GM21825 (cell line): Measurements from ENCODE around the gene P2RY2.

Source experiments
- ATAC-seq: cut with Tn5 transposase; IDR thresholded peaks from one replicate; pipeline ENCODE4 v1.9.1; 2021; ENCODE audit warnings: mild to moderate bottlenecking, moderate library complexity; ENCODE audit not compliant: unreplicated experiment

P2RY2 gene

GRCh38 chr11:73281201-73281741 lies 63.2 kb downstream of the P2RY2 start:
- no peak for ATAC-seq

GRCh38 chr11:73281796-73282660 lies 63.9 kb downstream of the P2RY2 start:
- ATAC-seq: no peak

- ATAC-seq: no peak
These were observed 65.4 kb downstream of the P2RY2 start for GRCh38 chr11:73283276-73284000.

GRCh38 chr11:73284106-73284505 lies 66.0 kb downstream of the P2RY2 start:
- ATAC-seq: no peak

GRCh38 chr11:73285721-73286120 lies 67.6 kb downstream of the P2RY2 start:
- ATAC-seq: no peak
